Omental fat pad (tissue), 4 donors: ENCODE results near the gene TIGD4. TPM values are rescaled to one million over a fixed set of nuclear protein-coding genes. Genes with fewer than 3 reads are reported as not detected.

ENCODE experiments used
- ATAC-seq: fragments of 150-250 bp; one replicate; pipeline ENCODE4 v1.9.1; 2016; ENCODE audit warnings: mild to moderate bottlenecking, moderate library complexity; ENCODE audit not compliant: low FRiP score
- DNase-seq: peaks from one replicate; pipeline ENCODE4 v3.0.0-alpha.2; 2019; ENCODE audit warnings: low spot score
- CTCF ChIP-seq, 3 donors: fragments of 450-650 bp; IDR thresholded peaks; one replicate each; pipeline ENCODE4 v1.5.1; 2016 to 2017; ENCODE audit warnings: antibody characterized with exemption in 3 of 3, mild to moderate bottlenecking in 3 of 3, moderate library complexity in 2 of 3
- total RNA-seq, 4 donors: library from RNA; depleted of rRNA; stranded (reverse); fragments of >200 nt; gene quantifications; one replicate each; pipeline ENCODE4 v1.1.0, GENCODE V29; 2016

Gene TIGD4
- total RNA-seq, 4 donors from 2014 or later: 0.19 TPM; not detected in 3

DNA sequence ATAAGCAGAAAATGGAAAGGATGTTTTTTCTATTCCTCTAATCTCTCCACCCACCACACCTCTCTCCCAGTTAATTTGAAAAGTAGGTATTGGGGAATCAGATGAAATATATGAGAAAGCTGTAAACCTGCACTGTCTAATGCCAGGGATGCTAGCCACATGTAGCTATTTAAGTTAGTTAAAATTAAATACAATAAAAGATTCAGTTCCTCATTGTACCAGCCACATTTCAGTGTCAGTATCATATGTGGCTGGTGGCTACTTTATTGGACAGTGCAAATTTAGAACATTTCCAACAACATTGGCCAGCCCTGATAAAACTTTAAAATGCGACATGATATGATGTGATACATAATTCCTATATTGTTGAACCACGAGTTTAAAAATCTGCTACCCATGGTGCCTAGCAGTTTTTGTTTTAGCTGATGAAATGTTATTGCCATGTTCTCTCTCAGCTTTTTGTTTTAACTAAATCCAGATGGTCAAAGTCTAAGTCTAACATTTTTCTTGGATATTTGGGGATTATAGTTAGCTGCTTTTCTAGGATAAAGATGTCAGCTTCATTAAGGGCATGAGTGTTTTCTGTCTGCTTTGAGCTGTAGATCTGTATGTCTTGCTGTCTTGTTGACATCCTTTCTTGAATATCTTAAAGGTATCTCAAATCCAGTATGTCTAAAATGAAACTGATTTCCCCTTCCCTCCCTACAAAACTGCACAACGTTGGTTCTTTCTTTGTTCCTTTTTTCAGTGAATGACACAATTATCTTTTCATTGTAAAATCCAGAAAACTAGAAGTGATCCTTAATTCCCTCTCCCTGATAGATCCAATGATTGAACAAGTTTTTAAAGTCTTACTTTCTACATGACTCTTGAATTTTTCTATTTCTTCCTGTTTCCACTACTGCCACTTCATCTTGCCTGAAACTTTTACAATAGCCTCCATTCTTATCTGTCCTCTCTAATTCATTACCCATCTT lies 6.4 kb upstream of the TIGD4 start:
- ATAC-seq (no peak), DNase-seq (no peak)
- no peak for TF ChIP-seq CTCF (IDR thresholded peaks at IDR 0.05)

- no peak for DNase-seq
- no peak for TF ChIP-seq CTCF (IDR thresholded peaks at IDR 0.05)
- ATAC-seq: no peak
These were observed 5.2 kb upstream of the TIGD4 start for GRCh38 chr4:152784490-152785350.

GRCh38 chr4:152780267-152780778 lies 793 bp upstream of the TIGD4 start:
- no peak for DNase-seq
- peak; percentile 7 for ATAC-seq
- TF ChIP-seq CTCF (IDR thresholded peaks at IDR 0.05): no peak

- peak; percentile 23 for DNase-seq
These were observed 646 bp downstream of the TIGD4 start for GRCh38 chr4:152778656-152779512.

DNA sequence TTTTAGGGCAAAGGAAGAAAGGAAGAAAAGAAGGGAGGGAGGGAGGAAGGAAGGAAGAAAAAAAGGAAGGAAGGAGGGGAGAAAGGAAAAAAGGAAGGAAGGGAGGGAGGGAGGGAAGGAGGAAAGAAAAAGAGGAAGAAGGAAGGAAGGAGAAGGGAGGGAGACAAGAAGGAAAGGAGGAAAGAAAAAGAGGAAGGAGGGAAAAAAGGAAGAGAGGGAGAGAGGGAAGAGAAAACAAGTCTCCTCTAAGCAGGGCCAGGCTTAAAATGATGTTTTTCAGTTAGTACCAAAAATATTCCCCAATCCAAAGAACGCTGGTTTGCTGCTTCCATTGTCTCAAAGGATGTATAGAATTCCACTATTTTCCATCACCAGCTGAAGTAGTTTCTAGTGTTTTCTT lies 2.0 kb downstream of the TIGD4 start:
- no peak for DNase-seq
- ATAC-seq: no peak
- no peak for TF ChIP-seq CTCF (IDR thresholded peaks at IDR 0.05)

More at GRCh38 chr4:152778656-152779512, 646 bp downstream of the TIGD4 start:
- peak; percentile 34 for ATAC-seq
- TF ChIP-seq CTCF (IDR thresholded peaks at IDR 0.05): no peak

DNA sequence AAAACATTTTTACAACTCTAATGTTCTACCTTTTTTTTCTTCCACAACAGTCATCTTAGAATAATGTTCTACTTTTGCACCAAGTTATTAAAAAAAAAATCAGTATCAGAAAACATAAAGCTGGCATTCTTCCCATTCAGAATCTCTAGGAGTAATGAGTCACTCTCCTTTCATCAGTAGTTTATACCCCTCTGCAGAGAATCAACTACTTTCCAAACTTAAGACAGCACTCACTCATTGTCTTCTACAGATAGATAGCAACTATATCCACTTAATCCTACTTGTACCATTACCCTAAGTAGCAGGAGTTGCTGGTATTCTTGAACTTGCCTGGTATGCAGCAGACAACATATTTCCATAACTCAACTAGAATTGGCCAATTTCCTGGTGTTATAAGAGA lies 3.2 kb downstream of the TIGD4 start:
- DNase-seq (no peak), ATAC-seq (no peak)
- no peak for TF ChIP-seq CTCF (IDR thresholded peaks at IDR 0.05)
